Neural progenitor cell (in vitro differentiated cells): ENCODE data around the gene PSENEN. TPM values are rescaled to one million over a fixed set of nuclear protein-coding genes. Genes with fewer than 3 reads are reported as not detected.

Experiments used
- DNase-seq: peaks from one replicate; pipeline ENCODE4 v3.0.0-alpha.2; 2016; ENCODE audit warnings: low spot score
- H2AFZ ChIP-seq: fragments of 200-600 bp; sonication (generic); replicated peaks from 2 replicates; pipeline ENCODE4 v1.6.1; 2016; ENCODE audit warnings: antibody characterized with exemption
- H3F3A ChIP-seq: fragments of 200-600 bp; sonication (generic); 2 replicates; pipeline ENCODE4 v1.6.1; 2016; ENCODE audit warnings: antibody characterized with exemption, low read depth
- H3K27ac ChIP-seq: fragments of 200-600 bp; sonication (generic); 2 replicates; pipeline ENCODE4 v1.5.1; 2016; ENCODE audit warnings: mild to moderate bottlenecking
- H3K27me3 ChIP-seq: fragments of 200-600 bp; sonication (generic); 2 replicates; pipeline ENCODE4 v1.6.1; 2016; ENCODE audit warnings: mild to moderate bottlenecking, moderate library complexity
- H3K36me3 ChIP-seq: fragments of 200-600 bp; sonication (generic); 2 replicates; pipeline ENCODE4 v1.5.1; 2016
- H3K4me1 ChIP-seq: fragments of 200-600 bp; sonication (generic); 2 replicates; pipeline ENCODE4 v1.6.1; 2016; ENCODE audit warnings: mixed run types
- H3K4me2 ChIP-seq: fragments of 200-600 bp; sonication (generic); 2 replicates; pipeline ENCODE4 v1.6.1; 2016
- H3K4me3 ChIP-seq: fragments of 200-600 bp; sonication (generic); 2 replicates; pipeline ENCODE4 v1.5.1; 2016
- H3K79me2 ChIP-seq: fragments of 200-600 bp; sonication (generic); 2 replicates; pipeline ENCODE4 v1.6.1; 2016; ENCODE audit warnings: low read depth
- H3K9ac ChIP-seq: fragments of 200-600 bp; sonication (generic); 2 replicates; pipeline ENCODE4 v1.6.1; 2016
- H3K9me3 ChIP-seq: fragments of 200-600 bp; sonication (generic); 2 replicates; pipeline ENCODE4 v1.5.1; 2016; ENCODE audit warnings: low read depth
- H4K20me1 ChIP-seq: fragments of 200-600 bp; sonication (generic); 2 replicates; pipeline ENCODE4 v1.6.1; 2016; ENCODE audit warnings: low read depth
- H3K27ac Mint-ChIP-seq: 3 replicates; pipeline ENCODE4 v1.8.0; 2021; ENCODE audit warnings: mixed read lengths
- H3K27me3 Mint-ChIP-seq: 2 replicates; pipeline ENCODE4 v1.8.0; 2022; ENCODE audit warnings: low read depth, mild to moderate bottlenecking, inconsistent platforms, moderate library complexity, mixed read lengths; ENCODE audit not compliant: insufficient read depth
- H3K36me3 Mint-ChIP-seq: 3 replicates; pipeline ENCODE4 v1.8.0; 2021; ENCODE audit warnings: mixed read lengths
- H3K4me1 Mint-ChIP-seq: 3 replicates; pipeline ENCODE4 v1.8.0; 2021; ENCODE audit warnings: mixed read lengths
- H3K4me3 Mint-ChIP-seq: 3 replicates; pipeline ENCODE4 v1.8.0; 2021; ENCODE audit warnings: mild to moderate bottlenecking, moderate library complexity, mixed read lengths
- H3K9me3 Mint-ChIP-seq: 3 replicates; pipeline ENCODE4 v1.8.0; 2020; ENCODE audit warnings: mixed read lengths
- CTCF ChIP-seq: fragments of 200-600 bp; sonication (generic); IDR thresholded peaks from 2 replicates; pipeline ENCODE4 v1.5.1; 2017; ENCODE audit warnings: antibody characterized with exemption, mild to moderate bottlenecking
- EZH2 ChIP-seq: fragments of 200-600 bp; sonication (generic); IDR thresholded peaks from 2 replicates; pipeline ENCODE4 v1.6.1; 2017; ENCODE audit warnings: antibody characterized with exemption, mild to moderate bottlenecking, moderate library complexity
- EZH2phosphoT487 ChIP-seq: fragments of 200-600 bp; sonication (generic); IDR thresholded peaks from 2 replicates; pipeline ENCODE4 v1.6.1; 2017; ENCODE audit warnings: antibody characterized with exemption
- total RNA-seq: library from RNA; depleted of rRNA; stranded (reverse); fragments of >200 nt; gene quantifications from 2 replicates; pipeline ENCODE4 v1.2.3, GENCODE V29; 2015; ENCODE audit warnings: low replicate concordance

Gene PSENEN
- total RNA-seq, 1 donor from 2014 or later: 10.9 TPM

- H3F3A ChIP-seq: peaks cover 33% of the 10 kb centered on the region
- H3K4me3 ChIP-seq: no peak overlapping the region
- H4K20me1 ChIP-seq: peaks cover 17% of the 10 kb centered on the region
- H2AFZ ChIP-seq: no peak overlapping the region
- Mint-ChIP-seq H3K4me1 (peaks cover 9% of the 10 kb centered on the region), H3K4me3 (no peak overlapping the region), H3K27me3 (peaks cover 5% of the 10 kb centered on the region), H3K36me3 (peaks cover 17% of the 10 kb centered on the region), H3K27ac (no peak overlapping the region), H3K9me3 (no peaks in the 10 kb centered on the region)
- no peak overlapping the region for H3K9ac ChIP-seq
- H3K79me2 ChIP-seq: no peaks in the 10 kb centered on the region
- no peak for TF ChIP-seq EZH2
- TF ChIP-seq CTCF: no peak
- no peak for TF ChIP-seq EZH2phosphoT487
- no peak for DNase-seq
- H3K27me3 ChIP-seq: no peaks in the 10 kb centered on the region
- H3K9me3 ChIP-seq: no peaks in the 10 kb centered on the region
- peaks cover 9% of the 10 kb centered on the region for H3K4me1 ChIP-seq
- no peak overlapping the region for H3K27ac ChIP-seq
- H3K36me3 ChIP-seq: no peaks in the 10 kb centered on the region
- no peak overlapping the region for H3K4me2 ChIP-seq
Observed at GRCh38 chr19:35736913-35737886, 8.3 kb upstream of the PSENEN start.

- Histone ChIP-seq H3F3A (peaks cover 37% of the 10 kb centered on the region), H3K9ac (no peak overlapping the region), H3K27me3 (no peaks in the 10 kb centered on the region), H3K27ac (no peak overlapping the region), H3K4me1 (peaks cover 9% of the 10 kb centered on the region), H4K20me1 (peaks cover 17% of the 10 kb centered on the region), H3K9me3 (no peaks in the 10 kb centered on the region), H3K4me2 (no peak overlapping the region), H3K4me3 (no peak overlapping the region), H2AFZ (no peak overlapping the region), H3K79me2 (no peaks in the 10 kb centered on the region), H3K36me3 (no peaks in the 10 kb centered on the region)
- Mint-ChIP-seq H3K36me3 (peaks cover 17% of the 10 kb centered on the region), H3K27ac (no peak overlapping the region), H3K9me3 (no peaks in the 10 kb centered on the region), H3K4me3 (peak overlapping the region; percentile 68), H3K4me1 (peaks cover 13% of the 10 kb centered on the region), H3K27me3 (peaks cover 9% of the 10 kb centered on the region)
- DNase-seq: no peak
- TF ChIP-seq CTCF (no peak), EZH2phosphoT487 (no peak), EZH2 (no peak)
Observed at GRCh38 chr19:35738021-35738886, 7.2 kb upstream of the PSENEN start.

- H3K27ac Mint-ChIP-seq: no peak overlapping the region
- H3K4me3 Mint-ChIP-seq: peak overlapping the region; percentile 68
- no peak overlapping the region for H3K4me2 ChIP-seq
- peaks cover 7% of the 10 kb centered on the region for H3K27me3 Mint-ChIP-seq
- no peaks in the 10 kb centered on the region for H3K9me3 ChIP-seq
- no peak overlapping the region for H3K27ac ChIP-seq
- TF ChIP-seq EZH2phosphoT487 (no peak), EZH2 (no peak), CTCF (no peak)
- no peaks in the 10 kb centered on the region for H3K9me3 Mint-ChIP-seq
- H3K4me3 ChIP-seq: no peak overlapping the region
- peaks cover 16% of the 10 kb centered on the region for H3K4me1 Mint-ChIP-seq
- no peak overlapping the region for H3K9ac ChIP-seq
- peaks cover 16% of the 10 kb centered on the region for H3K36me3 Mint-ChIP-seq
- DNase-seq: no peak
- H3K4me1 ChIP-seq: peaks cover 9% of the 10 kb centered on the region
- no peaks in the 10 kb centered on the region for H3K36me3 ChIP-seq
- H2AFZ ChIP-seq: no peak overlapping the region
- H3F3A ChIP-seq: peaks cover 37% of the 10 kb centered on the region
- no peaks in the 10 kb centered on the region for H3K27me3 ChIP-seq
- H4K20me1 ChIP-seq: peaks cover 17% of the 10 kb centered on the region
- H3K79me2 ChIP-seq: no peaks in the 10 kb centered on the region
Observed at GRCh38 chr19:35738887-35739229, 6.6 kb upstream of the PSENEN start.
